ENCODE measurements around the gene ACIN1.
"Not testable (repeated sequence)": the region's sequence is repeated elsewhere in the genome, so short reads cannot be mapped to it uniquely, and the experiment has no call there.

The ACIN1 gene

GRCh38 chr14:23023795-23024152 lies 71.2 kb downstream of the ACIN1 start:
- H3K27me3 ChIP-seq (ENCODE audit: control insufficient read depth in 1 of 2, insufficient read depth in 2 of 2, low read length in 2 of 2): no peaks in the 10 kb centered on the region
- no peak overlapping the region for H3K4me3 ChIP-seq (ENCODE audit: low read depth in 1 of 2, low read length in 2 of 2)
- H3K9ac ChIP-seq (ENCODE audit: low read length): no peak overlapping the region
- no peaks in the 10 kb centered on the region for H3K4me1 ChIP-seq (ENCODE audit: insufficient read depth, low read length)
- H3K36me3 ChIP-seq (ENCODE audit: insufficient read depth, low read length): peaks cover 17% of the 10 kb centered on the region
- H3K27ac ChIP-seq (ENCODE audit: low read depth, low read length): no peak overlapping the region
- no peaks in the 10 kb centered on the region for H3K9me3 ChIP-seq (ENCODE audit: low read length)

- no peaks in the 10 kb centered on the region for H3K27me3 ChIP-seq (ENCODE audit: control insufficient read depth in 1 of 2, insufficient read depth in 2 of 2, low read length in 2 of 2)
- no peaks in the 10 kb centered on the region for H3K4me1 ChIP-seq (ENCODE audit: insufficient read depth, low read length)
- H3K4me3 ChIP-seq (ENCODE audit: low read depth in 1 of 2, low read length in 2 of 2): no peak overlapping the region
- H3K27ac ChIP-seq (ENCODE audit: low read depth, low read length): no peak overlapping the region
- H3K36me3 ChIP-seq (ENCODE audit: insufficient read depth, low read length): peaks cover 14% of the 10 kb centered on the region
- no peaks in the 10 kb centered on the region for H3K9me3 ChIP-seq (ENCODE audit: low read length)
- H3K9ac ChIP-seq (ENCODE audit: low read length): no peak overlapping the region
Observed at GRCh38 chr14:23023022-23023794, 71.7 kb downstream of the ACIN1 start.

GRCh38 chr14:23021889-23022442 lies 73.0 kb downstream of the ACIN1 start:
- Histone ChIP-seq H3K27ac (ENCODE audit: low read depth, low read length) (no peak overlapping the region), H3K9me3 (ENCODE audit: low read length) (no peaks in the 10 kb centered on the region), H3K36me3 (ENCODE audit: insufficient read depth, low read length) (peaks cover 14% of the 10 kb centered on the region), H3K4me3 (ENCODE audit: low read depth in 1 of 2, low read length in 2 of 2) (no peak overlapping the region), H3K9ac (ENCODE audit: low read length) (no peak overlapping the region), H3K27me3 (ENCODE audit: control insufficient read depth in 1 of 2, insufficient read depth in 2 of 2, low read length in 2 of 2) (no peaks in the 10 kb centered on the region), H3K4me1 (ENCODE audit: insufficient read depth, low read length) (no peaks in the 10 kb centered on the region)

- Histone ChIP-seq H3K4me1 (ENCODE audit: insufficient read depth, low read length) (no peaks in the 10 kb centered on the region), H3K4me3 (ENCODE audit: low read depth in 1 of 2, low read length in 2 of 2) (no peak overlapping the region), H3K36me3 (ENCODE audit: insufficient read depth, low read length) (peaks cover 14% of the 10 kb centered on the region), H3K9ac (ENCODE audit: low read length) (no peak overlapping the region), H3K27me3 (ENCODE audit: control insufficient read depth in 1 of 2, insufficient read depth in 2 of 2, low read length in 2 of 2) (no peaks in the 10 kb centered on the region), H3K27ac (ENCODE audit: low read depth, low read length) (no peak overlapping the region), H3K9me3 (ENCODE audit: low read length) (no peaks in the 10 kb centered on the region)
Observed at GRCh38 chr14:23021434-23021833, 73.5 kb downstream of the ACIN1 start.

- Histone ChIP-seq H3K4me3 (ENCODE audit: low read depth in 1 of 2, low read length in 2 of 2) (no peak overlapping the region), H3K27me3 (ENCODE audit: control insufficient read depth in 1 of 2, insufficient read depth in 2 of 2, low read length in 2 of 2) (no peaks in the 10 kb centered on the region), H3K27ac (ENCODE audit: low read depth, low read length) (no peak overlapping the region), H3K4me1 (ENCODE audit: insufficient read depth, low read length) (no peaks in the 10 kb centered on the region), H3K9me3 (ENCODE audit: low read length) (no peaks in the 10 kb centered on the region), H3K9ac (ENCODE audit: low read length) (no peak overlapping the region), H3K36me3 (ENCODE audit: insufficient read depth, low read length) (peaks cover 5% of the 10 kb centered on the region)
Observed at GRCh38 chr14:23020143-23021128, 74.5 kb downstream of the ACIN1 start.

- no peaks in the 10 kb centered on the region for H3K36me3 ChIP-seq (ENCODE audit: insufficient read depth, low read length)
- H3K27ac ChIP-seq (ENCODE audit: low read depth, low read length): no peak overlapping the region
- H3K9me3 ChIP-seq (ENCODE audit: low read length): no peaks in the 10 kb centered on the region
- no peaks in the 10 kb centered on the region for H3K4me1 ChIP-seq (ENCODE audit: insufficient read depth, low read length)
- no peak overlapping the region for H3K9ac ChIP-seq (ENCODE audit: low read length)
- no peak overlapping the region for H3K4me3 ChIP-seq (ENCODE audit: low read depth in 1 of 2, low read length in 2 of 2)
- no peaks in the 10 kb centered on the region for H3K27me3 ChIP-seq (ENCODE audit: control insufficient read depth in 1 of 2, insufficient read depth in 2 of 2, low read length in 2 of 2)
Observed at GRCh38 chr14:23018107-23018506, 76.8 kb downstream of the ACIN1 start.

GRCh38 chr14:23017091-23017490 lies 77.8 kb downstream of the ACIN1 start:
- H3K4me1 ChIP-seq (ENCODE audit: insufficient read depth, low read length): no peaks in the 10 kb centered on the region
- no peaks in the 10 kb centered on the region for H3K9me3 ChIP-seq (ENCODE audit: low read length)
- no peak overlapping the region for H3K4me3 ChIP-seq (ENCODE audit: low read depth in 1 of 2, low read length in 2 of 2)
- H3K9ac ChIP-seq (ENCODE audit: low read length): no peak overlapping the region
- no peaks in the 10 kb centered on the region for H3K36me3 ChIP-seq (ENCODE audit: insufficient read depth, low read length)
- H3K27me3 ChIP-seq (ENCODE audit: control insufficient read depth in 1 of 2, insufficient read depth in 2 of 2, low read length in 2 of 2): no peaks in the 10 kb centered on the region
- no peak overlapping the region for H3K27ac ChIP-seq (ENCODE audit: low read depth, low read length)

GRCh38 chr14:23015618-23016017 lies 79.3 kb downstream of the ACIN1 start:
- H3K27ac ChIP-seq (ENCODE audit: low read depth, low read length): no peak overlapping the region
- H3K9me3 ChIP-seq (ENCODE audit: low read length): no peaks in the 10 kb centered on the region
- no peaks in the 10 kb centered on the region for H3K36me3 ChIP-seq (ENCODE audit: insufficient read depth, low read length)
- H3K4me3 ChIP-seq (ENCODE audit: low read depth in 1 of 2, low read length in 2 of 2): no peak overlapping the region
- no peaks in the 10 kb centered on the region for H3K4me1 ChIP-seq (ENCODE audit: insufficient read depth, low read length)
- no peak overlapping the region for H3K9ac ChIP-seq (ENCODE audit: low read length)
- no peaks in the 10 kb centered on the region for H3K27me3 ChIP-seq (ENCODE audit: control insufficient read depth in 1 of 2, insufficient read depth in 2 of 2, low read length in 2 of 2)

- not testable (repeated sequence) for H3K9ac ChIP-seq (ENCODE audit: low read length); H3K27me3 ChIP-seq (ENCODE audit: control insufficient read depth in 1 of 2, insufficient read depth in 2 of 2, low read length in 2 of 2); H3K27ac ChIP-seq (ENCODE audit: low read depth, low read length); H3K4me3 ChIP-seq (ENCODE audit: low read depth in 1 of 2, low read length in 2 of 2); H3K9me3 ChIP-seq (ENCODE audit: low read length); H3K36me3 ChIP-seq (ENCODE audit: insufficient read depth, low read length)
- H3K4me1 ChIP-seq (ENCODE audit: insufficient read depth, low read length): peaks cover 16% of the 10 kb centered on the region
Observed at GRCh38 chr14:23013749-23014054, 81.2 kb downstream of the ACIN1 start.

GRCh38 chr14:23013054-23013748 lies 81.7 kb downstream of the ACIN1 start:
- no peaks in the 10 kb centered on the region for H3K9me3 ChIP-seq (ENCODE audit: low read length)
- no peaks in the 10 kb centered on the region for H3K27me3 ChIP-seq (ENCODE audit: control insufficient read depth in 1 of 2, insufficient read depth in 2 of 2, low read length in 2 of 2)
- no peak overlapping the region for H3K27ac ChIP-seq (ENCODE audit: low read depth, low read length)
- H3K4me1 ChIP-seq (ENCODE audit: insufficient read depth, low read length): peaks cover 20% of the 10 kb centered on the region
- no peak overlapping the region for H3K4me3 ChIP-seq (ENCODE audit: low read depth in 1 of 2, low read length in 2 of 2)
- H3K36me3 ChIP-seq (ENCODE audit: insufficient read depth, low read length): no peaks in the 10 kb centered on the region
- no peak overlapping the region for H3K9ac ChIP-seq (ENCODE audit: low read length)
